ENCODE results near the gene TAF8.

GRCh38 chr6:42112351-42112750 lies 62.0 kb downstream of the TAF8 start:
- TF ChIP-seq CTCF (IDR thresholded peaks at IDR 0.05; ENCODE audit: insufficient read depth, low read length) = no peak
- no peak for TF ChIP-seq POLR2AphosphoS5 (IDR thresholded peaks at IDR 0.05; ENCODE audit: low read depth)
- no peak for TF ChIP-seq REST (IDR thresholded peaks at IDR 0.05; ENCODE audit: insufficient replicate concordance, low read depth)
